NB4 (cell line): ENCODE measurements around the gene ITPR2.

Experiments
- DNase-seq: peaks from one replicate; pipeline ENCODE4 v3.0.0; 2010; ENCODE audit warnings: low read depth
- H3K4me3 ChIP-seq: one replicate; pipeline ENCODE4 v1.5.1; 2011; ENCODE audit warnings: mild to moderate bottlenecking, low read depth, low read length, moderate library complexity
- MYC ChIP-seq: IDR thresholded peaks from 2 replicates; pipeline ENCODE4 v1.6.1; 2011; ENCODE audit warnings: low read depth, low read length
- POLR2A ChIP-seq: IDR thresholded peaks from 2 replicates; pipeline ENCODE4 v1.6.1; 2011; ENCODE audit warnings: mild to moderate bottlenecking; ENCODE audit not compliant: insufficient read length; ENCODE audit errors: extremely low read depth
- TF ChIP-seq, protein P1 (sequence below): IDR thresholded peaks from one replicate; pipeline ENCODE4 v1.5.1; 2012; ENCODE audit warnings: low read depth, low read length
- TF ChIP-seq, protein P2 (sequence below): IDR thresholded peaks from 2 replicates; pipeline ENCODE4 v1.6.1; 2011; ENCODE audit warnings: low read depth, low read length

ITPR2 gene

GRCh38 chr12:26737487-26738030 is 95.4 kb downstream of the ITPR2 start:
- DNase-seq, result no peak
- TF ChIP-seq POLR2A (no peak), MYC (no peak)
- TF ChIP-seq, protein P1, sequence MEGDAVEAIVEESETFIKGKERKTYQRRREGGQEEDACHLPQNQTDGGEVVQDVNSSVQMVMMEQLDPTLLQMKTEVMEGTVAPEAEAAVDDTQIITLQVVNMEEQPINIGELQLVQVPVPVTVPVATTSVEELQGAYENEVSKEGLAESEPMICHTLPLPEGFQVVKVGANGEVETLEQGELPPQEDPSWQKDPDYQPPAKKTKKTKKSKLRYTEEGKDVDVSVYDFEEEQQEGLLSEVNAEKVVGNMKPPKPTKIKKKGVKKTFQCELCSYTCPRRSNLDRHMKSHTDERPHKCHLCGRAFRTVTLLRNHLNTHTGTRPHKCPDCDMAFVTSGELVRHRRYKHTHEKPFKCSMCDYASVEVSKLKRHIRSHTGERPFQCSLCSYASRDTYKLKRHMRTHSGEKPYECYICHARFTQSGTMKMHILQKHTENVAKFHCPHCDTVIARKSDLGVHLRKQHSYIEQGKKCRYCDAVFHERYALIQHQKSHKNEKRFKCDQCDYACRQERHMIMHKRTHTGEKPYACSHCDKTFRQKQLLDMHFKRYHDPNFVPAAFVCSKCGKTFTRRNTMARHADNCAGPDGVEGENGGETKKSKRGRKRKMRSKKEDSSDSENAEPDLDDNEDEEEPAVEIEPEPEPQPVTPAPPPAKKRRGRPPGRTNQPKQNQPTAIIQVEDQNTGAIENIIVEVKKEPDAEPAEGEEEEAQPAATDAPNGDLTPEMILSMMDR, result no peak
- TF ChIP-seq, protein P2, sequence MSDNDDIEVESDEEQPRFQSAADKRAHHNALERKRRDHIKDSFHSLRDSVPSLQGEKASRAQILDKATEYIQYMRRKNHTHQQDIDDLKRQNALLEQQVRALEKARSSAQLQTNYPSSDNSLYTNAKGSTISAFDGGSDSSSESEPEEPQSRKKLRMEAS, result no peak
- no peak overlapping the region for H3K4me3 ChIP-seq

DNA sequence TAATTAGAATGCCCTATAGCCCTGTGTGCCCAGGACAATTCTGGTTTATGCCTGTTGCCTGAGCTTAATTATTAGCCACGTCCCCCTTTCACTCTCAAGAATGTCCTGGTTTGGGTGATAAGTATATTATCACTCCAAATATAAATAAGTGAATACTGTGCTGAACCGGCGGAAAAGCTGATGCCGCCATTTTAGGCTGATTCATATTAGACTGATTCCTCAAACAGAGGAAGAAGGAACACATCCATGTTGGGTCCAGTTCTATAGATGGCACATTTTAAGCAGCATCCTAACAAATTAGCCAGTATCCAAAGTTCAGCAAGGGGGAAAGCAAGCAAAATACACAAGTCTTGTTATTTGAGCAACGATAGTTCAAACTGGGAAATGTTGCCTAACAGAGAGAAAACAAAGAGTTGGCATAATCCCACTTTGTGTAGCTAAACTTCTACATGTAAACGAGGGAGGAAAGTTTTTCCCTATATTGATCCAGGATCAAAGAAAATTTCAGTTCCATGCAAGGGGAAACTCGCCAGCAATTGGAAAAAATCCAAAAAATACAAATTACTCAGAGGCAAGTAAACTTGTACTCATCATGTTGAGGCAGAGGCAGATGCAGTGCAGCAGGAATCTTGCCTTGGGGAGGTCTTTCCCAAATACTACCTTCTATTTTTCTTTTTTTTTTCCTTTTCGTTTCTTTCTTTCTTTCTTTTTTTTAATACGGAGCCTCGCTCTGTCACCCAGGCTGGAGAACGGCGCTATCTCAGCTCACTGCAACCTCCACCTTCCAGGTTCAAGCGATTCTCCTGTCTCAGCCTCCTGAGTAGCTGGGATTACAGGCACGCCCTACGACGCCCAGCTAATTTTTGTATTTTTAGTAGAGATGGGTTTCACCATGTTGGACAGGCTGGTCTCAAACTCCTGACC is 96.2 kb downstream of the ITPR2 start:
- TF ChIP-seq, protein P1, result no peak
- TF ChIP-seq, protein P2, result no peak
- TF ChIP-seq MYC, result no peak
- no peak for TF ChIP-seq POLR2A
- no peak overlapping the region for H3K4me3 ChIP-seq
- no peak for DNase-seq

DNA sequence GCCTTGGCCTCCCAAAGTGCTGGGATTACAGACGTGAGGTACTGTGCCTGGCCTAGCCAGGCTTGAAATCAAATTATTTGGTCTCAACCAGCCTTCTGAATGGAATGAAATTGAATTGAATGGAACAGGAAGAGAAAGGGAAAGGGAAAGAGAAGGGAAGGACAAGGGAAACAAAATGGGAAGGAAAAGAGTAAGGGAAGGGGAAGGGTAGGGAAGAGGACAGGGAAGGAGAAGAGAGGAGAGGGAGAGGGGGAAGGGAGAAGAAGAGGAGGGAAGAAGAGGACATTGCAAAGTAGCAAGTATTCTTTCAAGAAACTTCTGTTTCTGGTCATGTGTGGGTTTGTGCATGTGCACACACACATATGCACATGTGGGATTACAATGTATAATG is 97.8 kb downstream of the ITPR2 start:
- H3K4me3 ChIP-seq, result no peak overlapping the region
- TF ChIP-seq, protein P1, result no peak
- TF ChIP-seq POLR2A (no peak), MYC (no peak)
- no peak for DNase-seq

DNA sequence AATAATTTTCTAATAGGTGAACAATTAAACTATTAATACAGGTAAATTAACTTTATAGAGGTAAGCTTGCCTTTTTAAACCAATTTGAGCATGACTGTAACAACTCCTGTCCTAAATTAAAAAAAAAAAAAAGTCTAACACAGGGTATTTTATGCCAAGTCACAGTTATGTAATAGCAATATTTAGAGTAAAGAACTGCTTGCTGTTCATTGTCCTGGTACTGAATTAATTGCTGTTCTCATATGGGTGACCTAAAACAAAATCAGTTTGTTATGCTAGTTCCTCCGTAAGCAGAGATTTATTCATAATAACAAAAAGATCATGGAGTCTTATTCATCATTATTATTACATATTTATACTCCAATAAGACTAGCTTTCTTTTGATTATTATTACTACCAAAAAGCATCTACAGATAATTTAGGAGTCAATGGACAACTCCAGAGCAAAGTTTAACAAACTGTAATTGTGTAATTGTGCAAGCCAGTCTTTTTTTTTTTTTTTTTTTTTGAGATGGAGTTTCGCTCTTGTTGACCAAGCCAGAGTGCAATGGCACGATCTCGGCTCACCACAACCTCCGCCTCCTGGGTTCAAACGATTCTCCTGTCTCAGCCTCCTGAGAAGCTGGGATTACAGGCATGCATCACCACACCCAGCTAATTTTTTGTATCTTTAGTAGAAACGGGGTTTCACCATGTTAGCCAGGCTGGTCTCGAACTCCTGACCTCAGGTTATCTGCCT is 98.3 kb downstream of the ITPR2 start:
- H3K4me3 ChIP-seq, result no peak overlapping the region
- no peak for DNase-seq
- TF ChIP-seq, protein P1, result no peak
- TF ChIP-seq, protein P2, result no peak
- TF ChIP-seq POLR2A, result no peak
- no peak for TF ChIP-seq MYC

DNA sequence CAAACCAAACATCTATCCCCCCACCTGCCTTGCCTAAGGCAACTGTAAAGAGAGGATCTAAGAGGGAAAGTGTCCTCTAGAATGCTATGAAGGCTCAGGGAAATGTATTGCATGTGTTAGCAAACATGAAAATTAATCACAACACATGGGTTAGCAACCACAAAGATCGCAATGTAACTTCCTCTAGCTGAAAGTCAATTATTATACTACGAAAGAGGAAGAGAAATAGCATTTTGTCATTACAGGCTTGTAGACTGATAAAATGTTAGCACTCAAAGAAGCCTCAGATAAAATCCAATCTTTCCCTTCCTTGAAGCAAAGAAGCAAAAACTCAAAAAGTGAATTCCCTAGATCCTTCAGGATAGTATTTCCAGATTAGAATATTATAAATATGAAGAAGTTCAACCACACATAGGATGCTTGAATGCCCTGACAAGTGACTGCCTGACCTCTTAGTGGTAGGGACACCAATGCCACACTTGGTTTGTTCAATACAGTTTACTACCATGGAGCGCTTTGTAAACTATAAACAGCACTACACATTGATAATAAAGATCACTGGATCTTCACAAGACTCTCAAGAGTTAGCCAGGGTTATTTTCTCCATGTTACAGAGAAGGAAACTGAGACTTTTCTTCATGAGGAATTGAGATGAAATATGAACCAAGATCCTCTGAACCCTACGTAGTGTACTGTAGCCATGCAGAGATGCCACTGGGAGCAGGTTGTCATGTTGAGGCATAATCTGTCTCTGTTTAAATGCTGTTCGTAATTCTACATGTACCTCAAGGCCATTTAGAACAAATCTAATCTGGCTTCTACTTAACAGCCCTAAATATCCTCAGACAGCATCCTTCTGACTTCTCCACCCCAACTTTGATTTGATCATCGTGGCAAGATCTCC is 100.7 kb downstream of the ITPR2 start:
- TF ChIP-seq, protein P1, result no peak
- TF ChIP-seq MYC (peak; percentile 96), POLR2A (no peak)
- TF ChIP-seq, protein P2, result peak; percentile 97
- DNase-seq, result peak; percentile 90
- H3K4me3 ChIP-seq, result no peak overlapping the region
